ENCODE measurements around the gene FUBP3.
"Not testable (repeated sequence)": the region's sequence is repeated elsewhere in the genome, so short reads cannot be mapped to it uniquely, and the experiment has no call there.

FUBP3 gene

DNA sequence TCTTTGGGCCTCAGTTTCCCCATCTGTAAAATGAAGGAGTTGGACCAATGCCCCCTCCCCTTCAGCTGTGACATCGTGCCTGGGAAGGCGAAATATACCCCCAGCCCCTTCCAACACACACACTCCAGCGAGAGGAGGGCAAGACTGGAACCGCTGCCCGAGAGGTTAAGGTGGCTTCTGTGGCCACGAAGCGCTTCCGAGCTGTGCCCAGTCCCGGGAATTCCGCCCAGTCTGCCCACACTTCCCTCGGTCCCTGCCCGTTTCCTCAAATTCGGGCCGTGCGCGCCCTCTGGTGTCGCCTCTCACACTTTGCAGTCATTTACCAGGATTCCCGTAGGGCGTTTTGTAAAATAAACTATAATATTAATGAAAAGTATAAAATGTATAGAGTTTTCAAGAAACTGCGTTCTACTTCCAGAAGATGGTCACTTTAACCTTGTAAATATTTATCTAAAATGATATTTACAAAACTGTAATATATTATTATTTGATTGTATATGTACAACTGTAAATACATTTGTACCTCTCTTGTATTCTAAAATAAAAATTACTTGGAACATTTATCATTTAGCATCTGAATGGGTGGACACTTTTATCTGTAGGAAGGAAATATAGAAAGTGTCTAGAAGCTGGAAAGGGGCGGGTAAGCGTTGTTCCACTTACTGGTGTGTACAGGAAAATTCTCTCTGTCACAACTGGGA is 103.2 kb downstream of the FUBP3 start:
- DNase-seq (ENCODE audit: low spot score), result peak; percentile 86

DNA sequence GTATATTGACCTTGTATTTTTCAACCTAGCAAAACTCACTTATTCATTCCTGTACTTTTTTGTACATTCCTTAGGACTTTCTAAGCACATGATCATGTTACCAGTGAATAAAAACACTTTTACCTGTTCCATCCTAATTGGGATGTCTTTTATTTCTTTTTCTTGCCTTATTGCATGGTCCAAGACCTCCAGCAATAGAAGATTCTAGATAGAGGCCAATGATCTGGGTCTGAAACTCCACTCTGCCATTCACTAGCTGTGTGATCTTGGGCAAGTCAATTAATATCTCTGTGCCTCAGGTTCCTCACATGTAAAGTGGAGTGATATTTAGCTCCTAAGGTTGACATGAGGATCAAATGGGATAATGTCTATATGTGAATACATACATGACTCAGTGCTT is 105.7 kb downstream of the FUBP3 start:
- DNase-seq (ENCODE audit: low spot score), result no peak

DNA sequence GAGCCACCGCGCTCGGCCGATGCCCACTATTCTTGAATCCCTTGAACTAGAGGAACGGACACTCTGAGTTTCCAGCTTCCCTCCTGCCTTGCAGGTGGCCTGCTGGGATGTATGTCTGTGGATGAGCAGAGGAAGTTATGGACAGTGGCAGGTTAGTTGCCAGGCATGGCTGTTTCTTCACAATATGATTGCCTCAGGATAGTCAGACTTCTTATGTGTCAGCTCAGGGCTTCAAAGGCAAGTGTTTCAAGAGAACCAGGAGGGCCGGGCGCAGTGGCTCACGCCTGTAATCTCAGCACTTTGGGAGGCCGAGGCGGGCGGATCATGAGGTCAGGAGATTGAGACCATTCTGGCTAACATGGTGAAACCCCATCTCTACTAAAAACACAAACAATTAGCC is 106.6 kb downstream of the FUBP3 start:
- not testable (repeated sequence) for DNase-seq (ENCODE audit: low spot score)

DNA sequence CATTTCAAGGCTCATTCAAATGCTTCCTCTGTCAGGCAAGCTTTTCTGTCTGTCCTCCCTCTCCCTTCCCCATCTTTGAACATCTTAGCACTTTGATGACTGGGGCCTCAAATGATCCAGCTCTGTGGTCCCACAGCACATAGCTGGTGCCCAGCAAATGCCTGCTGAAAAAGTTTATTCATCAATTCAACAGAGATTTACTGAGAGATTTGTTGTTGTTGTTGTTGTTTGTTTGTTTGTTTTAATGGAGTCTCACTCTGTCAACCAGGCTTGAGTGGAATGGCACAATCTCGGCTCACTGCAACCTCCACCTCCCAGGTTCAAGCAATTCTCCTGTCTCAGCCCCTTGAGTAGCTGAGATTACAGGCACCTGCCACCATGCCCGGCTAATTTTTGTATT is 108.2 kb downstream of the FUBP3 start:
- no peak for DNase-seq (ENCODE audit: low spot score)

All from ecto neural progenitor cell (in vitro differentiated cells).